CD4-positive, alpha-beta T cell treated with Interleukin-15 for 1 hour (primary cell): ENCODE results near the gene RELL2.
"Not testable (repeated sequence)": the region's sequence is repeated elsewhere in the genome, so short reads cannot be mapped to it uniquely, and the experiment has no call there.

Source experiments
- DNase-seq: peaks from one replicate; pipeline ENCODE4 v3.0.0-alpha.2; 2020

Gene RELL2

GRCh38 chr5:141636413-141637122, at the start of gene RELL2, which contains the start of gene HDAC3:
Gene RELL2, plus strand, starts transcription at chr5:141636997. Its CDS starts 1,229 bp downstream, at chr5:141638226.
Gene HDAC3, minus strand, starts transcription at chr5:141636849. Its CDS starts 59 bp downstream, at chr5:141636790.
- peak; percentile 91 for DNase-seq

GRCh38 chr5:141590127-141590526, 46.7 kb upstream of the RELL2 start:
- no peak for DNase-seq

GRCh38 chr5:141596867-141597266, 39.9 kb upstream of the RELL2 start:
- no peak for DNase-seq

GRCh38 chr5:141597394-141597793, 39.4 kb upstream of the RELL2 start:
- DNase-seq = no peak

- no peak for DNase-seq
Observed at GRCh38 chr5:141597814-141598213, 39.0 kb upstream of the RELL2 start.

GRCh38 chr5:141598391-141599345, 38.1 kb upstream of the RELL2 start:
- no peak for DNase-seq

- no peak for DNase-seq
Observed at GRCh38 chr5:141602606-141603005, 34.2 kb upstream of the RELL2 start.

GRCh38 chr5:141603923-141604717, 32.7 kb upstream of the RELL2 start:
- DNase-seq = peak; percentile 82

- peak; percentile 85 for DNase-seq
Observed at GRCh38 chr5:141605523-141606277, 31.1 kb upstream of the RELL2 start.

- no peak for DNase-seq
Observed at GRCh38 chr5:141608046-141608445, 28.8 kb upstream of the RELL2 start.

GRCh38 chr5:141608557-141608956, 28.2 kb upstream of the RELL2 start:
- DNase-seq = no peak

- no peak for DNase-seq
Observed at GRCh38 chr5:141609044-141609443, 27.8 kb upstream of the RELL2 start.

- not testable (repeated sequence) for DNase-seq
Observed at GRCh38 chr5:141609921-141610320, 26.9 kb upstream of the RELL2 start.

- no peak for DNase-seq
Observed at GRCh38 chr5:141611289-141611688, 25.5 kb upstream of the RELL2 start.

GRCh38 chr5:141613344-141613743, 23.5 kb upstream of the RELL2 start:
- no peak for DNase-seq

- DNase-seq = no peak
Observed at GRCh38 chr5:141615991-141616720, 20.6 kb upstream of the RELL2 start.

- DNase-seq = no peak
Observed at GRCh38 chr5:141617128-141617527, 19.7 kb upstream of the RELL2 start.

- no peak for DNase-seq
Observed at GRCh38 chr5:141617682-141618029, 19.1 kb upstream of the RELL2 start.

GRCh38 chr5:141618030-141618803, 18.6 kb upstream of the RELL2 start:
- peak; percentile 33 for DNase-seq

GRCh38 chr5:141618804-141619554, 17.8 kb upstream of the RELL2 start, which contains the start of gene DIAPH1:
Gene DIAPH1, minus strand, starts transcription at chr5:141619000. Its CDS starts 86 bp downstream, at chr5:141618914.
- peak; percentile 98 for DNase-seq
